ENCODE measurements around the gene NFS1.

DNA sequence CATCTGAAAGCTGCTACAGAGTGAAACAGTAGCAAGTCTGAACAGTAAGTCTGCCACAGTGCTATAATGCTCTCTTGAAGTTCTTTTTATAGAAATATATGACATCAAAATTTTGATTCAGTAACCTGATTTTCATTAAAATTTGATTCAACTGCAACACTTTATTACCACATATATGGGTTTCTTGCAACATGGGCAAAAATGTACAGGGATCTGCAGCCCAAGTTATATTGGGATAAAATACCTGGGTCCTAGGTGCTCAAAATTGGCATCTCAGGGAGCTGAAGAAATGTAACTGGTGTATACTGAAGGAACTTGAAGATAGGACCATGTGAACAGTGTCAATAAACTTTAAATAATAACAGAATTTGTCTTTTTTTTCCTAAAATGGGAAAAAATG lies 10.9 kb upstream of the NFS1 start:
- TF ChIP-seq, protein P1, sequence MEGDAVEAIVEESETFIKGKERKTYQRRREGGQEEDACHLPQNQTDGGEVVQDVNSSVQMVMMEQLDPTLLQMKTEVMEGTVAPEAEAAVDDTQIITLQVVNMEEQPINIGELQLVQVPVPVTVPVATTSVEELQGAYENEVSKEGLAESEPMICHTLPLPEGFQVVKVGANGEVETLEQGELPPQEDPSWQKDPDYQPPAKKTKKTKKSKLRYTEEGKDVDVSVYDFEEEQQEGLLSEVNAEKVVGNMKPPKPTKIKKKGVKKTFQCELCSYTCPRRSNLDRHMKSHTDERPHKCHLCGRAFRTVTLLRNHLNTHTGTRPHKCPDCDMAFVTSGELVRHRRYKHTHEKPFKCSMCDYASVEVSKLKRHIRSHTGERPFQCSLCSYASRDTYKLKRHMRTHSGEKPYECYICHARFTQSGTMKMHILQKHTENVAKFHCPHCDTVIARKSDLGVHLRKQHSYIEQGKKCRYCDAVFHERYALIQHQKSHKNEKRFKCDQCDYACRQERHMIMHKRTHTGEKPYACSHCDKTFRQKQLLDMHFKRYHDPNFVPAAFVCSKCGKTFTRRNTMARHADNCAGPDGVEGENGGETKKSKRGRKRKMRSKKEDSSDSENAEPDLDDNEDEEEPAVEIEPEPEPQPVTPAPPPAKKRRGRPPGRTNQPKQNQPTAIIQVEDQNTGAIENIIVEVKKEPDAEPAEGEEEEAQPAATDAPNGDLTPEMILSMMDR (conservative IDR thresholded peaks at IDR 0.05; ENCODE audit: low read depth, low read length), result no peak
- TF ChIP-seq CEBPB (IDR thresholded peaks at IDR 0.05; ENCODE audit: low read depth, low read length) (no peak), SMC3 (IDR thresholded peaks at IDR 0.05; ENCODE audit: low read depth, low read length) (no peak), RAD21 (IDR thresholded peaks at IDR 0.05; ENCODE audit: low read length) (no peak), MAFK (IDR thresholded peaks at IDR 0.05; ENCODE audit: low read depth, low read length) (no peak), POLR2A (IDR thresholded peaks at IDR 0.05; ENCODE audit: low read depth, low read length) (no peak), BHLHE40 (IDR thresholded peaks at IDR 0.05; ENCODE audit: low read depth, low read length) (no peak), RCOR1 (IDR thresholded peaks at IDR 0.05; ENCODE audit: insufficient replicate concordance, low read length) (no peak), NFE2L2 (IDR thresholded peaks at IDR 0.05; ENCODE audit: low read depth, low read length) (no peak), MAZ (IDR thresholded peaks at IDR 0.05; ENCODE audit: borderline replicate concordance, low read depth, low read length) (no peak), CHD1 (IDR thresholded peaks at IDR 0.05; ENCODE audit: low read depth, low read length) (no peak), RFX5 (IDR thresholded peaks at IDR 0.05; ENCODE audit: low read depth, low read length) (no peak)
- TF ChIP-seq, protein P2, sequence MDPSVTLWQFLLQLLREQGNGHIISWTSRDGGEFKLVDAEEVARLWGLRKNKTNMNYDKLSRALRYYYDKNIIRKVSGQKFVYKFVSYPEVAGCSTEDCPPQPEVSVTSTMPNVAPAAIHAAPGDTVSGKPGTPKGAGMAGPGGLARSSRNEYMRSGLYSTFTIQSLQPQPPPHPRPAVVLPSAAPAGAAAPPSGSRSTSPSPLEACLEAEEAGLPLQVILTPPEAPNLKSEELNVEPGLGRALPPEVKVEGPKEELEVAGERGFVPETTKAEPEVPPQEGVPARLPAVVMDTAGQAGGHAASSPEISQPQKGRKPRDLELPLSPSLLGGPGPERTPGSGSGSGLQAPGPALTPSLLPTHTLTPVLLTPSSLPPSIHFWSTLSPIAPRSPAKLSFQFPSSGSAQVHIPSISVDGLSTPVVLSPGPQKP (IDR thresholded peaks at IDR 0.05; ENCODE audit: borderline replicate concordance, low read depth, low read length), result no peak
